Stimulated activated naive B cell treated with anti-CD40 and anti-IgM and Interleukin-4, amounts not matched to agents 10 μg/mL and 1 μg/mL and 100 μg/mL, for 72 hours (primary cell): ENCODE measurements around the gene USP43.

Experiments
- ATAC-seq, 2 donors: fragments of 150-1000 bp; cut with Tn5 transposase; replicated peaks; 2 replicates each; pipeline ENCODE4 v1.10.0; 2021; ENCODE audit warnings: moderate library complexity in 1 of 2
- DNase-seq: peaks from one replicate; pipeline ENCODE4 v3.0.0; 2021
- H3K27ac Mint-ChIP-seq: one replicate; pipeline ENCODE4 v1.8.0; 2022; ENCODE audit warnings: mild to moderate bottlenecking, mixed read lengths
- H3K27me3 Mint-ChIP-seq, 2 donors: one replicate each; pipeline ENCODE4 v1.8.0; 2022; ENCODE audit warnings: mixed read lengths in 2 of 2
- H3K36me3 Mint-ChIP-seq, 2 donors: one replicate each; pipeline ENCODE4 v1.8.0; 2022; ENCODE audit warnings: mixed read lengths in 2 of 2, mild to moderate bottlenecking in 1 of 2
- H3K4me1 Mint-ChIP-seq, 2 donors: one replicate each; pipeline ENCODE4 v1.8.0; 2022; ENCODE audit warnings: mixed read lengths in 2 of 2, mild to moderate bottlenecking in 1 of 2
- H3K4me3 Mint-ChIP-seq, 2 donors: one replicate each; pipeline ENCODE4 v1.8.0; 2022; ENCODE audit warnings: mild to moderate bottlenecking in 2 of 2, mixed read lengths in 2 of 2, moderate library complexity in 1 of 2
- H3K9me3 Mint-ChIP-seq, 2 donors: one replicate each; pipeline ENCODE4 v1.8.0; 2022; ENCODE audit warnings: mixed read lengths in 2 of 2, mild to moderate bottlenecking in 1 of 2

Gene USP43

DNA sequence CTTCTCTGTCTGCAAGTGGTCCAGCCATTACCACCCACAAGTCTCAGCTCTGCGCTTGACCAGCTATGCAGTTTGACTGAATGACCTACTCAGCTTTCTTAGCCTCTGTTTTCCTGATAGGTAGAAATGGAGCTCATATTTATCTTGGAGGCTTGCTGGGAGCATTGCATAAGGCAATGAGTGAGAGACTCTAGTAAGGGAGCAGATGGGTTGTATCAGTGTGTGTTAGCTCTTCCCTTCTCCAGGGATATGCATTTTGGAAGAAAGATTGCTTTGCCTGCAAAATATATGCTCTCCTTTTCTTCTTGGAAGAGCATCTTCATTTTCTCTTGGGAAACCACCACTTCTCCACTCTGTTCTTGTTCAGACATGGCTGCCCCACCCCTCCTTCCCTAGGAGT is 120.0 kb downstream of the USP43 start:
- DNase-seq: no peak
- Mint-ChIP-seq H3K4me3 (no peak overlapping the region), H3K27ac (no peak overlapping the region), H3K4me1 (no peaks in the 10 kb centered on the region), H3K36me3 (no peaks in the 10 kb centered on the region), H3K9me3 (no peaks in the 10 kb centered on the region), H3K27me3 (peaks cover 15 to 19% of the 10 kb centered on the region in 2 donors)
- ATAC-seq: no peak

DNA sequence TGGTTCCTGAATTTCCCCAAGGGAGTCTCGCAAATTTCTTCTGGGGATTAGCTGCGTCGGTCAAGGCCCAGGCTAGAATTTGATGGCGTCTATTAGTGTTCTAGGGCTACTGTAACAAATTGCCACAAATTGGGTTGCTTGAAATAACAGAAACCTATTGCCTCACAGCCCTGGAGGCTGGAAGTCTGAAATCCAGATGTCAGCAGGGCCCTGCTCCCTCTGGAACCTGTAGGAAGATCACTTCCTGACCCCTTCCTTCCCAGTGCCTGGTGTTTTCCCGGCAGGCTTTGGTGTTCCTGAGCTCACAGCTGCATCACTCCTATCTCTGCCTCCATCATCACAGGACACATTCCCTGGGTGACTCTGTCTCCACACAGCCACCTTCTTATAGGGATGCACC is 121.7 kb downstream of the USP43 start:
- H3K9me3 Mint-ChIP-seq: no peaks in the 10 kb centered on the region
- peaks cover 8 to 20% of the 10 kb centered on the region in 2 donors for H3K27me3 Mint-ChIP-seq
- H3K27ac Mint-ChIP-seq: no peak overlapping the region
- H3K36me3 Mint-ChIP-seq: no peaks in the 10 kb centered on the region
- no peak overlapping the region for H3K4me3 Mint-ChIP-seq
- no peak for ATAC-seq
- no peaks in the 10 kb centered on the region for H3K4me1 Mint-ChIP-seq
- DNase-seq: no peak

GRCh38 chr17:9767432-9767991 is 122.2 kb downstream of the USP43 start:
- Mint-ChIP-seq H3K9me3 (no peaks in the 10 kb centered on the region), H3K36me3 (no peaks in the 10 kb centered on the region), H3K27ac (no peak overlapping the region), H3K4me3 (no peak overlapping the region), H3K27me3 (peaks cover 6 to 20% of the 10 kb centered on the region in 2 donors), H3K4me1 (no peaks in the 10 kb centered on the region)
- no peak for ATAC-seq
- no peak for DNase-seq

DNA sequence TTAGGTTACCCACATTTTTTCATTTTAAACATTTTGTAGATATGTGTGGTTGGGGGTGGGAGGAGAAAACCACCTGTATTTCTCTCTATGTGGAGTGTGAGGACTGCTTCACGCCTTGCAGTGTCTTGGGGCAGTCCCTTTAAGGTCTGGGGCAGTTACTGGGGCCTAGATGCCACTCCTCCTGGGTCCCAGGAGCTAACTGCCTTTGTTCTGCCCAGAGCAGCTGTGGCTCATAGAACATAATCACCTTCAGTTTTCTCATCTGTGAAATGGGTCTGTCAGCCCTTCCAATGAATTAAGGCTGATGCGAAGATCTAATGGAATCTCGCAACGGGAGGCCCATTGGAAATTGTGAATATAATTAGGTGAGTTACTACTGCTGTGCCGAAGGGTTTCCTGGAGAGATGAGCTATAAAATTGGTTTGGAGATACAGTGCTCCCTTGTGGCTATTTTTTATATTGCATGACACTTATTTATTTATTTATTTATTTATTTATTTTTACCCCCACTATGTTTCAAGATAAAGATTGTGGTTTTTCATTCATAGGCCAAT is 123.1 kb downstream of the USP43 start:
- DNase-seq: no peak
- H3K4me1 Mint-ChIP-seq: no peaks in the 10 kb centered on the region
- H3K27ac Mint-ChIP-seq: no peak overlapping the region
- H3K4me3 Mint-ChIP-seq: no peak overlapping the region
- no peaks in the 10 kb centered on the region for H3K36me3 Mint-ChIP-seq
- ATAC-seq: no peak
- no peaks in the 10 kb centered on the region for H3K9me3 Mint-ChIP-seq
- H3K27me3 Mint-ChIP-seq: peaks cover 6 to 20% of the 10 kb centered on the region in 2 donors

DNA sequence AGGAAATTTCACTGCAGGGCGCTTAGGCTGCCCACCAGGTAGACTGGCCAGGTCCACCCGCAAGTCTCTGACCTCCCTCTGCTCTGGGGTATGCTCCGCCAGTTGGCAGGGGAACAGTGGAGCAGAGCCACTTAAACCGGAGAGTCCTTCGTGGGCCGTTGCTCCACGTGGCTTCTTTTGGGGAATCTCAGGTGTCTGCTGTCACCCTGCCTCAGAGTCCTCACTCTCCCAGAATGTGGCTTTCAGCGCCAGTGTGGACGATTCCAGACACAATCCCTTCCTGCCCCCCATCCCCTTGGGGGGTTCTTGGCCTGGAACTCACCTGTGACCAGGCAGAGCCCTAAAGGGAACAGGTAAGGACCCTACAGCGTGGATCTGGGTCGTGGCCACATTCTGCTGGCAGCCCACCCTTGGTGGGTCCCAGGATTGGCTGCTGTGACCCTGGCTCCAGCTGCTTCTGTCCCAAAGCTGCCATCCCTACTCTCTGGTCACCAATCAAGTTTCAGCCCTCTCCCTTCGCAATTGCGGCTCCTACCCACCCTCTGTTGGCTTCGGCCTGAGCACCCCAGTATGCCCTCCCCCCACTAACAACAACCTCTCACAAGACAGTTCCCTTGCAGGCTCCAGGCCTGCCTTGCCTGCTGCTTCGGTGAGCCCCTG is 123.8 kb downstream of the USP43 start:
- ATAC-seq: no peak
- no peak for DNase-seq
- Mint-ChIP-seq H3K4me3 (no peak overlapping the region), H3K36me3 (no peaks in the 10 kb centered on the region), H3K27me3 (peaks cover 6 to 20% of the 10 kb centered on the region in 2 donors), H3K9me3 (no peaks in the 10 kb centered on the region), H3K4me1 (no peaks in the 10 kb centered on the region), H3K27ac (no peak overlapping the region)

DNA sequence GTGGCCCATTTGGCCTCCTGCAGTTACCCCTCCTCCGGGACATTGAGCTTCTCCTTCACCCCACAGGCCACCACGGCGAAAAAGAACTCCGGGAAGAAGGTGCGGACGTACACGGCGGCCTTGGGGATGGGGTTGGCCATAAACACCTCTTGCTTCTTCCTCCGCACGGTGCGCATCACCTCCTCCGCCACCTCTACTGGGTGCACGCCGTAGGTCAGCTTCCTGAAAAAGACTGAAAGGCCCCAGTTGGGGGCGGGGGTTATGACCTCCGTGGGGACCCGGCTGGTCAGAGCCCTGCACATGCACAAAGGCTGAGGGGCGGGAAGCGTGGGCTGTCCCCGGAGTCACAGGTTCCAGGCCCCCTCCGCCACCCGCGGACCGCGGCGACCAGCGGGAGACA is 126.1 kb downstream of the USP43 start:
- ATAC-seq (no peak), DNase-seq (no peak)
- H3K4me1 Mint-ChIP-seq: no peaks in the 10 kb centered on the region
- no peak overlapping the region for H3K27ac Mint-ChIP-seq
- no peak overlapping the region for H3K4me3 Mint-ChIP-seq
- no peaks in the 10 kb centered on the region for H3K36me3 Mint-ChIP-seq
- peaks cover 0 to 4% of the 10 kb centered on the region in 2 donors for H3K9me3 Mint-ChIP-seq
- peaks cover 7 to 22% of the 10 kb centered on the region in 2 donors for H3K27me3 Mint-ChIP-seq

DNA sequence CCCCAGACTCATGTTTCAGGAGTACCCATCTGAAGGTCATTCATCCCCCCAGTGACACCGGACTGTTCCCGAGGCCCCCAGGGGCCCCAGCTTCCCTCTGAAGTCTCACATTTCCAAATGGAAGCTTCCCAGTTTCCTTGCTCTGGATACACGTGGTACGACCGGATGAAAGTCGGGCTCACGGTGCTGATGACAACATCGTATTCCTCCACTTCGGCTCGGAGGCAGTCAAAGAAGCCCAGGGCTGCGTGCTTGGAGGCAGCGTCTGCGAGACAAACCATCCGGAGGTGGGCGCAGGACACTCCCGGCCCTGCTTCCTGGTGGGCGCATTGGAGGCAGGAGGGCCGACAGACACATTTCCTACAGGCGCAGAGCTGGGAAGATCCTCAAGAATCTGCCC is 127.3 kb downstream of the USP43 start:
- Mint-ChIP-seq H3K4me1 (no peaks in the 10 kb centered on the region), H3K27ac (no peak overlapping the region), H3K4me3 (no peak overlapping the region), H3K9me3 (peaks cover 0 to 9% of the 10 kb centered on the region in 2 donors), H3K27me3 (peaks cover 7 to 28% of the 10 kb centered on the region in 2 donors), H3K36me3 (no peaks in the 10 kb centered on the region)
- ATAC-seq (no peak), DNase-seq (no peak)

DNA sequence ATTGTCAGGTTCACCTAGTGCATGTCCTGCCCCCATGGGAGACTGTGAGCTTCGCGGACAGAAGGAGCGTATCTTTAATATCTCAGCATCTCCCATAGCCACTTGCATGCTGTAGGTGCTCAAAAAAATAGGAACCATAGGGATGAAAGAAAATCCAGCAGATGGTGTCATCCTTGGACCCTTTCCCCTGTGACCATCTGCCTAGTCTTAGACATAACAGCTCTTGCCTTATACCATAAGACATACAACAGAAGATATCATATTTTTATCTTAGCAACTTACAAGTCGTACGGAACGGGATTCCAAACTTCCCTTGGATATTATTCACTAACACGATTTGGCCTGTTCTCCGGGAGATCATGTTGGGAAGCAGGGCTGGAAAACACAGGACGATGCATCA is 131.6 kb downstream of the USP43 start:
- H3K27me3 Mint-ChIP-seq: peaks cover 4 to 25% of the 10 kb centered on the region in 2 donors
- peaks cover 0 to 9% of the 10 kb centered on the region in 2 donors for H3K9me3 Mint-ChIP-seq
- DNase-seq (no peak), ATAC-seq (no peak)
- no peaks in the 10 kb centered on the region for H3K36me3 Mint-ChIP-seq
- no peak overlapping the region for H3K4me3 Mint-ChIP-seq
- no peaks in the 10 kb centered on the region for H3K4me1 Mint-ChIP-seq
- no peak overlapping the region for H3K27ac Mint-ChIP-seq
